UCSD-AML1 (cell line): ENCODE measurements around the gene PRKCG.

Source experiments
- DNase-seq: peaks from one replicate; lab custom pipeline; 2025; ENCODE audit not compliant: unreplicated experiment; lab: John Stamatoyannopoulos, UW

Gene PRKCG

GRCh38 chr19:53897459-53897858 lies 15.5 kb downstream of the PRKCG start:
- no peak for DNase-seq

- DNase-seq: no peak
Measured at GRCh38 chr19:53898166-53898565, 16.2 kb downstream of the PRKCG start.

GRCh38 chr19:53898636-53899341 lies 16.8 kb downstream of the PRKCG start:
- DNase-seq: no peak

- DNase-seq: no peak
Measured at GRCh38 chr19:53900191-53900860, 18.3 kb downstream of the PRKCG start.

- DNase-seq: peak; percentile 19
Measured at GRCh38 chr19:53903055-53903680, 21.2 kb downstream of the PRKCG start.

GRCh38 chr19:53904909-53905308 lies 22.9 kb downstream of the PRKCG start:
- no peak for DNase-seq

- DNase-seq: no peak
Measured at GRCh38 chr19:53905787-53906186, 23.8 kb downstream of the PRKCG start.

GRCh38 chr19:53906211-53907192 lies 24.5 kb downstream of the PRKCG start:
- DNase-seq: peak; percentile 47

- DNase-seq: no peak
Measured at GRCh38 chr19:53907193-53907581, 25.2 kb downstream of the PRKCG start.

GRCh38 chr19:53907690-53908089 lies 25.7 kb downstream of the PRKCG start:
- DNase-seq: no peak

GRCh38 chr19:53908106-53908934 lies 26.3 kb downstream of the PRKCG start:
- DNase-seq: peak; percentile 39

GRCh38 chr19:53908935-53909415 lies 27.0 kb downstream of the PRKCG start, which contains the start of gene CACNG7:
TSS of gene CACNG7 (plus strand) at chr19:53909278. CDS start at chr19:53912832, 3,554 bp downstream.
- DNase-seq: no peak

- no peak for DNase-seq
Measured at GRCh38 chr19:53909471-53910169, 27.6 kb downstream of the PRKCG start.

GRCh38 chr19:53910170-53910518 lies 28.1 kb downstream of the PRKCG start:
- no peak for DNase-seq

- DNase-seq: peak; percentile 33
Measured at GRCh38 chr19:53912653-53913052, 30.7 kb downstream of the PRKCG start.

GRCh38 chr19:53915000-53915399 lies 33.0 kb downstream of the PRKCG start:
- no peak for DNase-seq

GRCh38 chr19:53916004-53916403 lies 34.0 kb downstream of the PRKCG start:
- no peak for DNase-seq

GRCh38 chr19:53917356-53917755 lies 35.4 kb downstream of the PRKCG start:
- no peak for DNase-seq

- DNase-seq: peak; percentile 38
Measured at GRCh38 chr19:53927739-53928138, 45.7 kb downstream of the PRKCG start.
